Lower leg skin (tissue), 3 donors: ENCODE results near the gene SERPINH1.

Experiments
- POLR2A ChIP-seq, 2 donors: fragments of 450-650 bp; IDR thresholded peaks; one replicate each; pipeline ENCODE4 v1.6.1; 2016 to 2017; ENCODE audit warnings: antibody characterized with exemption in 2 of 2, mild to moderate bottlenecking in 1 of 2, moderate library complexity in 1 of 2
- TF ChIP-seq, protein P1 (sequence below), 3 donors: fragments of 450-650 bp; IDR thresholded peaks; one replicate each; pipeline ENCODE4 v1.5.1; 2016; ENCODE audit warnings: antibody characterized with exemption in 3 of 3, mild to moderate bottlenecking in 3 of 3, moderate library complexity in 2 of 3

DNA sequence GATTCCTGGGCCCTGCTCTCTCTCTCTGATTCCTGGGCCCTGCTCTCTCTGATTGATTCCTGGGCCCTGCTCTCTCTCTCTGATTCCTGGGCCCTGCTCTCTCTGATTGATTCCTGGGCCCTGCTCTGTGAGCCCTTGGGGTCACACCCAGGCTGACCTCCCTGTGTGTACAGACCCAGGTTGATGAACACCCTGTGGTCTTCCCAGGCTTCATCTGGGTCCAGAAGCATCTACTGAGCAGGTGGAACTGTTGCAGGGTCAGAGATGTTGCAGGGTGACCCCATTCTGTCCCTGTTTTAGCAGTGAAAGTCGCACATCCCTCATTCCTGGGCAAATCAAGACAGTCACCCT lies 20.0 kb upstream of the SERPINH1 start:
- no peak for TF ChIP-seq POLR2A (IDR thresholded peaks at IDR 0.05)
- TF ChIP-seq, protein P1, sequence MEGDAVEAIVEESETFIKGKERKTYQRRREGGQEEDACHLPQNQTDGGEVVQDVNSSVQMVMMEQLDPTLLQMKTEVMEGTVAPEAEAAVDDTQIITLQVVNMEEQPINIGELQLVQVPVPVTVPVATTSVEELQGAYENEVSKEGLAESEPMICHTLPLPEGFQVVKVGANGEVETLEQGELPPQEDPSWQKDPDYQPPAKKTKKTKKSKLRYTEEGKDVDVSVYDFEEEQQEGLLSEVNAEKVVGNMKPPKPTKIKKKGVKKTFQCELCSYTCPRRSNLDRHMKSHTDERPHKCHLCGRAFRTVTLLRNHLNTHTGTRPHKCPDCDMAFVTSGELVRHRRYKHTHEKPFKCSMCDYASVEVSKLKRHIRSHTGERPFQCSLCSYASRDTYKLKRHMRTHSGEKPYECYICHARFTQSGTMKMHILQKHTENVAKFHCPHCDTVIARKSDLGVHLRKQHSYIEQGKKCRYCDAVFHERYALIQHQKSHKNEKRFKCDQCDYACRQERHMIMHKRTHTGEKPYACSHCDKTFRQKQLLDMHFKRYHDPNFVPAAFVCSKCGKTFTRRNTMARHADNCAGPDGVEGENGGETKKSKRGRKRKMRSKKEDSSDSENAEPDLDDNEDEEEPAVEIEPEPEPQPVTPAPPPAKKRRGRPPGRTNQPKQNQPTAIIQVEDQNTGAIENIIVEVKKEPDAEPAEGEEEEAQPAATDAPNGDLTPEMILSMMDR (IDR thresholded peaks at IDR 0.05): no peak
